HG03575 (cell line): ENCODE results near the gene ZNF213.

Source experiments
- ATAC-seq: cut with Tn5 transposase; IDR thresholded peaks from one replicate; pipeline ENCODE4 v1.9.1; 2021; ENCODE audit not compliant: unreplicated experiment, insufficient number of reproducible peaks, low FRiP score; ENCODE audit errors: extremely low read depth

ZNF213 gene, protein sequence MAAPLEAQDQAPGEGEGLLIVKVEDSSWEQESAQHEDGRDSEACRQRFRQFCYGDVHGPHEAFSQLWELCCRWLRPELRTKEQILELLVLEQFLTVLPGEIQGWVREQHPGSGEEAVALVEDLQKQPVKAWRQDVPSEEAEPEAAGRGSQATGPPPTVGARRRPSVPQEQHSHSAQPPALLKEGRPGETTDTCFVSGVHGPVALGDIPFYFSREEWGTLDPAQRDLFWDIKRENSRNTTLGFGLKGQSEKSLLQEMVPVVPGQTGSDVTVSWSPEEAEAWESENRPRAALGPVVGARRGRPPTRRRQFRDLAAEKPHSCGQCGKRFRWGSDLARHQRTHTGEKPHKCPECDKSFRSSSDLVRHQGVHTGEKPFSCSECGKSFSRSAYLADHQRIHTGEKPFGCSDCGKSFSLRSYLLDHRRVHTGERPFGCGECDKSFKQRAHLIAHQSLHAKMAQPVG

GRCh38 chr16:3134338-3135125 lies at the start of gene ZNF213:
TSS of gene ZNF213 (plus strand) at chr16:3135029. CDS start at chr16:3137281, 2,252 bp downstream.
- no peak for ATAC-seq

DNA sequence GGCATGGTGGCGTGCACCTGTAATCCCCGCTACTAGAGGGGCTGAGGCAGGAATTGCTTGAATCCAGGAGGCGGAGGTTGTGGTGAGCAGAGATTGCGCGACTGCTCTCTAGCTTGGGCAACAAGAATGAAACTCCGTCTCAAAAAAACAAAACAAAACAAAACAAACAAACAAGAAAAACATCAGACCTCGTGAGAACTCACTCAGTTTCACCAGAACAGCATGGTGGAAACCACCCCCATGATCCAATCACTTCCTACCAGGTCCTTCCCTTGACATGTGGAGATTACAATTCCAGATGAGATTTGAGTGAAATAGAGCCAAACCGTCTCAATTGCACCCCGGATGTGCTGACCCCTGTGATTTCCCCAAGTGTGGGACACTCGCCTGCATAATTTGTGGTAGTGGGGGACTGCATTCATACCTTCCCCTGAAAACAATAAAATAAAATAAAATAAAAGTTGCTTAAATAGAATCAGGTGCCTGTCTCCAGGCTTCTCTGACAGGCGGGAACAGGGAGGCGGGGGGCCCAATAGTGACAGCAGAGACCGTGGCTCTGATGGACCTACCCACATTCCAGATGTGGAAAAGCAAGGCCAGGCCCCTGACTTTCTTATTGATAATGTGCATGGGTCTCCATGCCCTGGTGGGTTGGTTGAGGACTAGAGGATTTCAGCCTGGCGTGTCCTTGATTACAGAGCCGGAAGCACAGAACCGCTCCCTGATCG lies 48.8 kb upstream of the ZNF213 start:
- ATAC-seq, result no peak

- no peak for ATAC-seq
Observed at GRCh38 chr16:3086596-3087242, 48.1 kb upstream of the ZNF213 start.

DNA sequence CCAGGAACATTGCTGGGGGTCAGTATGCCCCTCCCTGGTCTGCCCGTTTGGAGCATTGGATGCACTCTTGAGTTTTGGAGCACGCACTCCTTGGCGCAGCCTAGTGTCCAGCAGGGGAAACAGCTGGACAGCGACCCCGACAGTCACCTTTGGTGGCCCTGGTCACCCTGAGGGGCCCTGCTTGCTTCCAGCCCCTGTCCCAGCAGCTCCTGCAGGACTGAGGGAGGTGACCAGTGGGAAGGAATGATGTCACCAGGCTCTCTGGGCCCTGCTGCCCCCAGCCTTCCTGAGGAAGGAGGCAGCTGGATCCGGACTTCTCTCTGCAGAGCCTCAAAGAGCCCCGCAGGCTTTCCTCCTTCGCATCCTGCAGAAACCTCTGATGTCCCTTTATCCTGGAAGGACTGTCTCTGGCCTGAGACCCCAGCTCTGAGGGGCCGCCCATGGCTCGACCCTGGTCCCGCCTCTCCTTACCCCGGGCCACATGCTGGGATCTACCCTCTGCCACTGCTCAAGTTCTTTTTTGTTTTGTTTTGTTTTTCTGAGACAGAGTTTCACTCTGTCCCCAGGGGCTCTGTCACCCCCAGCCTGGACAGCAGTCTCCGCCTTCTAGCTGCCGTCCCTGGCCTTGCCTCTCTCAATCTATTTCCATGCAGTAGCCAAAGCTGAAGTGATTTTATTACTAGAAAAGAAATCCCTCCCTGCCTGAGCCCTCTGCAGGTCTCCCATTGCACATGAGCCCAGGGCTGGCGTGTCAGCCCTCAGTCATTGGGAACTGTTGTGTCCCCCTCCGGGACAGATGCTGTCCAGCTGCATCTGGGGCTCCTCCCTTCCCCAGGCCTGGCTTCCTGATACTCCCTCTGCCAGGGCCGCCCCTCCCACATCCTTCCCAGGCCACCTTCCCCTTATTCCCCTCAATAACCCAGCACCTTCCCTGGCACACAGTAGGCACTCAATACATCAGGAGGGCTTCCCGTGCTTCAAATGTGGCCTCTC lies 47.3 kb upstream of the ZNF213 start:
- no peak for ATAC-seq

DNA sequence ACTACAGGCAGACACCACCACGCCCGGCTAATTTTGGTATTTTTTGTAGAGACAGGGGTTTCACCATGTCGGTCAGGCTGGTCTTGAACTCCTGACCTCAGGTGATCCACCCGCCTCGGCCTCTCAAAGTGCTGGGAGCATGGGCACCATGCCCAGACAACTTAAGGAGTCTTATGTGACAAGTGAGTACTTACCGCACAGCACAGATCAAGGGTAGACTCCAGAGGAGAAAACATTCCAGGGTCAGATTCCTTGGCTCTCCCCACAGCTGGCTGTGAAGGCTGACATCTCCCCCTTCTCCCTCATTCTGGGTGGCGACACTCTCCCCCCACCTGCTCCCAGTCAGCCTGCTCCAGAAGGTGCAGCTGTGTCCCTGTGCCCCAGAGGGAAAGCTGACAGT lies 46.4 kb upstream of the ZNF213 start:
- no peak for ATAC-seq

DNA sequence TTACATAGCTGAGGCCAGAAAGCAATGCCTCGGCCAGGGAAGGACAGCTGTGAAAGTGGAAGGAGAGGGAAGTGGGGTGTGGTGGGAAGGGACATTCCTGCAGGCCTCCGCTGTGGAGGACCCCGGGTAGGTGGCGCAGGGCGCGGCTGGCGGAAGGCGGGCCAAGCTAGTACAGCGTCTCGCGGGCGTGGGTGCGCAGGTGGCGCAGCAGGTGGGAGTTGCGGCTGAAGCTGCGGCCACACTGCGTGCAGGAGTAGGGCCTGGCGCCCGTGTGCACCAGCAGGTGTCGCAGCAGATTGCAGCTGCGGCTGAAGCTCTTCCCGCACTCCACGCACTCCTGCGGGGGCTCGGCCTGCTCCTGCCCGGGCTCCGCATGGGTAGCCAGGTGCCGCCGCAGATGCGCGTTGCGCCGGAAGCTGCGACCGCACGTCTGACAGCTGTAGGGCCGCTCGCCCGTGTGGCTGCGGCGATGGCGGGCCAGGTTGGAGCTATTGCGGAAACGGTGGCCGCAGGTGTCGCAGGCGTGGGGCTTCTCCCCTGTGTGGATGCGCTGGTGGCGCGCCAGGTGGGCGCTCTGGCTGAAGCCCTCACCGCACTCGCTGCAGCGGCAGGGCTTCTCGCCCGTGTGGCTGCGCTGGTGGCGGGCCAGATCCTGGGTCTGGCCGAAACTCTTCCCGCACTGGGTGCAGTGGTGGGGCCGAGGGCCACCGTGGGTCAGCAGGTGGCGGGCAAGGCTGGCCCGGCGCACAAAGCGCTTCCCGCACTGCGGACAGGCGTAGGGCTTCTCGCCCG lies 45.7 kb upstream of the ZNF213 start:
- ATAC-seq, result no peak

DNA sequence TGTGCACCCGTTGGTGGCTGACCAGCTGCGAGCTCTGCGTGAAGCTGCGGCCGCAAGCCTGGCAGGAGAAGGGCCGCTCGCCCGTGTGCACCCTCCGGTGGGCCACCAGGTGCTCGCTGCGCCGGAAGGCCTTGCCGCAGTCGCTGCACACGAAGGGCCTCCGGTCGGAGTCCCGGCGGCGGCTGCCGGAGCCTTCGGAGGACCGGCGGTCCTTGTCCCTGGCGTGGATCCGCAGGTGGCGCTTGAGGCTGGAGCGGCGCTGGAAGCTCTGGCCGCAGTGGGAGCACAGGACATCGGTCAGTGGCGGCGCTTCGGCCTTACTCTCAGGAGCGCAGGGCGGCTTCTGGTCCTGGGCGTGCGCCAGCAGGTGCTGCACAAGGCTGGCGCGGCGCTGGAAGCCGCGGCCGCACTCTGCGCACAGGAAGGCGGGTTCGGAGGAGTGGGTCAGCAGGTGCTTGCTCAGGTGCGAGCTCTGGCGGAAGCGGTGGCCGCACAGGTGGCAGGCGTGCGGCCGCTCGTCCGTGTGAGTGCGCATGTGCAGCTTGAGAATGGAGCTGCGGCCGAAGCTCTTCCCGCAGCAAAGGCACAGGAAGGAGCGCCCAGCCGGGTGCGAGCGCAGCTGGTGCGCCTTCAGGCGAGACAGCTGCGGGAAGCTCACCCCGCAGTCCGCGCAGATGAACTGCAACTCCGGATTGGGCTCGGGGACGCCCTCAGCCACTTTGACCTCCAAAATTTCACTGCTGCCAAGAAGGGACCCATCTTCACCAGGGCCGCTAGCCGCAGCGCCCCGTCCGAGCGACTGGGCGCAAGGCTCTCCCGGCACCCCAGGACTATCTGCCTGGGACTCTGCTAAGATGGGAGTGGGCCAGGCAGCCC lies 44.9 kb upstream of the ZNF213 start:
- no peak for ATAC-seq

DNA sequence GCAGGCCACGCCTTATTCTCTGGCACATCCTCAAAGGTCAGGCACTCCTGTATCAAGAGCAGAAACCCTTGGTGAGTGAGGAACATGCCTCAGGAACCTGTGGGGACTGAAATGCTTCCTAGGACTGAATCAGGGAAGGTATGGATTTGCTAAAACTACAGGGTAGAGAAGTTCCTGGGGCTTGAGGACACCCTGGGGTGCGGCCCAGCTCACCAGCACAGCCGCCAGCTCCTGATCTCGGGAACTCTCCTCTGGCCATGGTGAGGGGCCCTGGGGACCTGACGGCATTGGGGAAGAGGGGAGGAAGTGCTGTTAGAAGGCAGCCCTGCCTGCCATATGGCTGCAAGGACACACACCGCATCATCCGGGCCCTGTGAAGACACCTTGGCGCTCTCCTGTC lies 43.3 kb upstream of the ZNF213 start:
- no peak for ATAC-seq

DNA sequence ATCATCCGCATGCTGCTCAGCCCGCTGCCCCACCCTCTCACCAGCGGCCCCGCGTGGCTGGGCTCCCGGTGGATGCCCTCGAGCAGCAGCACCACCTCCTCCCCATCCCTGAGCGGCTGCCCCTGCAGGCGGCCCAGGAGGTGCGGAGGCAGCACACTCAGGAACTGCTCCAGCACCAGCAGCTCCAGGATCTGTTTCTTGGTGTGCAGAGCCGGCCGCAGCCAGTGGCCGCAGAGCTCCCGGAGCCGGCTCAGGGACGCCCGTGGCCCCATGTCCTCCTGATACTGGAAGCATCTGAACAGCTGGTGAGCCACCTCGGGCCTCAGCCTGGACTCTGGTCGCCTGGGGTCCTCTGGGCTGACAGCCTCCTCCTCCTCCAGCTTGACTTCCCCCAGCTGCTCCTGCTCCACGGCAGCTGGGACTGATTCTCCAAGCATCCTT lies 42.3 kb upstream of the ZNF213 start:
- ATAC-seq, result no peak

DNA sequence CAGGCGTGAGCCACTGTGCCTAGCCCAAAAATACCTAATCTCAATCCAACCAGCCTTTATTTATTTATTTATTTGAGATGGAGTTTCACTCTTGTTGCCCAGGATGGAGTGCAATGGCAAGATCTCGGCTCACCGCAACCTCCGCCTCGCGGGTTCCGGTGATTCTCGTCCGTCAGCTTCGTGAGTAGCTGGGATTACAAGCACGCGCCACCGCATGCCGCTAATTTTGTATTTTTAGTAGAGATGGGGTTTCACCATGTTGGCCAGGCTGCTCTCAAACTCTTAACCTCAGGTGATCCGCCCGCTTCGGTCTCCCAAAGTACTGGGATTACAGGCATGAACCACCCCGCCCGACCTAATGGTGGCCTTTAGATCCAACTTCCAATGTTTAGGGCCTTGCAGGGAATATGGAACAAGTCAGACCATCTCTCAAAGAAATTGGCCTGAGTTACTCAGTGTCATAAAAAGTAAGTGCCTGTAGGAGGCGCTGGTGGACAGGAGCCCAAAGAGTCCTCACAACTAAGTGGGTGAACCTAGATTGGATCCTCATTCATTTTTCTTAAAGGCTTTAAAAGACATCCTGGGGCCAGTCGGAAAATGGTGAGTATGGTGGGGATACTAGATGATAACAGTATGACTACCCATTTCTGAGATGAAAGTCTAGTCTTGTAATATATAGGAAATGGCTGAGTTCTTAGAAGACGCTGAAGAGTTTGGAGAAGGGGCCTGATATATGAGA lies 40.4 kb upstream of the ZNF213 start:
- no peak for ATAC-seq

DNA sequence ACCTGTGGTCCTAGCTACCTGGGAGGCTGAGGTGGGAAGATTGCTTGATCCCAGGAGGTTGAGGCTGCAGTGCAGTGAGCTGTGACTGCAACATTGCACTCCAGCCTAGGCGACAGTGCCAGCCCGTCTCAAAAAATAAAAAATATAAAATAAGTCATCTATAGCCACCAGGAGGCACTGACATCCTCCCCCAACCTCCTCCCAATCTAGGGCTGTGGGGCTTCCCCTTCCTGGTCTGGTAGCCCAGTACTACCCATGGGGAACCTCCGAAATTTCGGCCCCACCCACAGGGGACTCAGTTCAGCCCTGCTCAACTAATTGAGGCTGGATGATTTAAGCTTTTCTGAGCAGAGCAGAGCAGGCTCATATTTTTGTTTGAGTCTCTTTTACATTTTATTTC lies 39.0 kb upstream of the ZNF213 start:
- no peak for ATAC-seq

DNA sequence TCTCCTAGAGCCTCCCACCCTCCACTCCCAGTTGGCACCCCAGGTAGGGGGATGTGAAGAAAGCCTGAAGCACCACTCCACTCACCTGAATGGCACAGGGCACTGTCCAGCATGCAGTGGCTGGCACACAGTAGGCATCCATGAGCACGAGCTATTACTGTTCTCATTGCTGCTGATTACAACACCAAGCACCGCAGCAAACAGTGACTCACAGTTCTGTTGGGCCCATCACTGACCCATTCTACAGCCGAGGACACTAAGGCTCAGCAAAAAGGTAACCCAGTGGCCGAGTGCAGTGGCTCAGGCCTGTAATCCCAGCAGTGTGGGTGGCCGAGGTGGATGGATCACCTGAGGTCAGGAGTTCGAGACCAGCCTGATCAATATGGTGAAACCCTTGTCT lies 38.5 kb upstream of the ZNF213 start:
- ATAC-seq, result no peak

GRCh38 chr16:3097266-3097665 lies 37.6 kb upstream of the ZNF213 start:
- no peak for ATAC-seq

DNA sequence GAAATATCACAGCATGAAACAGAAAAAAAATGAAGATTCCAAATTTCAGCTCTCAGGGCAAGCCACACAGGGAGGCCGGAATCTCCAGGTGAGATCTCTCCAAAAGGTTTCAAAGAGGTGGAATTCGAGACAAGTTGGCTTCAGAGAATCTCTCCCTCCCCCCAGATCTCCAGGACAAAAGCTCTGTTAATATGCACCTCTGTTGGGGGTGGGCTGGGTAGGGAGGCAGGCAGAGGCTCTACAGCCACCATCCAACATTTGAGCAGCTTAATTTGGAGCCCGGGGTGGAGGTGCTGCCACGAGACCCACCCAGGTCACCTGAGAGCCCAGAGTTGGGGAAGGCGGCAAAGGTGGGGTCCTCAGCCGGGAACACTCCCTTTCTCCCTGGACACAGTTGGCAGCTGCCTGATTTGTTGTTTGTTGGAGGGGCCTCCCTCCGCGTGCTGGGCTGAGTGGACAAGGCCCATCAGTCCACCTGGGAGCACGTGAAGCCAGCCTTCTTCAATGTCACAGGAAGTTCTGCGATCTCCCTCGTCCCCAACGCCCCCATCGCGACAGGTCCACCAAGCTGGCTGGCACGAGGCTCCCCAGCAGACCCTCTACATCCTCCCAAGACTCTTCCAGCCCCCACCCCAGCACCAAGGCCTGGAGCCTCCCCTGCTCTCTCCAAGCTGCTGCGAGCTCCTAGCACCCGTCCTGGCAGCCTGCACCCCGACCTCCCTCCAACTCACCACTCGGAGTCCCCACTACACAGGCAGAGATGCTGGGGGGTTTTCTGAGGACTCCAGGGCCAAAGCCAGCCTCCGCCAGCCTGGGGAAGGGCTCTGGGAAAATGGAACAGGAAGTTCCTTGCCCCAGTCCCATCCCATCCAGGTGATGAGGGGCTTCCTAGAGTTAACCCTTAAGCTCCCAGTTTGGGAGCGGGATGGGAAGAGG lies 36.1 kb upstream of the ZNF213 start, which contains the start of gene ZSCAN10:
TSS of gene ZSCAN10 (minus strand) at position 836 of the 936 bp plus-strand sequence. CDS start 6,357 bp downstream, outside the sequence.
- no peak for ATAC-seq

DNA sequence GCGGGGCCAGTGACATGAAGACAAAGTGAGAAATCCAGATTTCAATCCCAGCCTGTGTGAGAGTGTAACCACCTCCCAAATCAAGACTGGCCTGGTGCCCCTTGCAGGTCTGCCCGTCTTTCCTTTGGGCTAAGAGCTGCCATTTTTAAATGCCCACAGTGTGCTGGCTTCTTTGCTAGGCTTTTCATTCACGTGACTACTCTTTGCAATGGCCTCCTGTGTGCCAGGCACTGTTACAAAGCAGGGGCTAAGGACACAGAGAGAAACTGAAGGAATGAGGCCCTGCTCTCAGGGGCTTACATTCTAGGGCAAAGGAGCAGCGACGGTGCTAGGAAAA lies 35.5 kb upstream of the ZNF213 start:
- ATAC-seq, result no peak
